Thymus (tissue), 11 donors: ENCODE measurements around the gene PAM16. TPM values are rescaled to one million over a fixed set of nuclear protein-coding genes. Genes with fewer than 3 reads are reported as not detected.
A peak's percentile ranks its signal among the peaks of the same experiment; 100 is the strongest.

Source experiments
- DNase-seq, 9 donors: peaks; one replicate each; pipeline ENCODE4 v3.0.0-alpha.2; 2013; ENCODE audit warnings: low spot score in 9 of 9, low read depth in 6 of 9, missing footprints in 1 of 9
- H3K27ac ChIP-seq, 2 donors: one replicate each; pipeline ENCODE4 v1.5.1; 2013; ENCODE audit warnings: control low read depth in 1 of 2, low read depth in 1 of 2, low read length in 1 of 2, mild to moderate bottlenecking in 1 of 2, moderate library complexity in 1 of 2
- H3K27me3 ChIP-seq, 2 donors: one replicate each; pipeline ENCODE4 v1.5.1; 2013; ENCODE audit warnings: low read length in 1 of 2; ENCODE audit not compliant: control insufficient read depth in 2 of 2, insufficient read depth in 1 of 2
- H3K36me3 ChIP-seq, 2 donors: one replicate each; pipeline ENCODE4 v1.5.1; 2013; ENCODE audit warnings: low read length in 1 of 2, mild to moderate bottlenecking in 1 of 2, moderate library complexity in 1 of 2; ENCODE audit not compliant: control insufficient read depth in 2 of 2, insufficient read depth in 2 of 2
- H3K4me1 ChIP-seq, 2 donors: one replicate each; pipeline ENCODE4 v1.5.1; 2013; ENCODE audit warnings: low read length in 2 of 2; ENCODE audit not compliant: control insufficient read depth in 2 of 2, insufficient read depth in 2 of 2
- H3K4me3 ChIP-seq, 2 donors: one replicate each; pipeline ENCODE4 v1.5.1; 2013; ENCODE audit warnings: low read length in 2 of 2, control low read depth in 1 of 2, mild to moderate bottlenecking in 1 of 2
- H3K9me3 ChIP-seq, 2 donors: one replicate each; pipeline ENCODE4 v1.5.1; 2013; ENCODE audit warnings: low read length in 1 of 2, mild to moderate bottlenecking in 1 of 2; ENCODE audit not compliant: control insufficient read depth in 2 of 2, insufficient read depth in 1 of 2
- WGBS: extraction: QIAGEN DNeasy Blood & Tissue Kit; methylation state at CpG from one replicate; pipeline ENCODE4 v1.1.7; 2013; 5-methylcytosine and 5-hydroxymethylcytosine counted together
- polyA plus RNA-seq: library from polyadenylated mRNA; stranded (reverse); fragments of 200-250 nt; gene quantifications from one replicate; pipeline ENCODE4 v1.2.3, GENCODE V29; 2013
- total RNA-seq: library from RNA; stranded (reverse); fragments of 120-200 nt; gene quantifications from one replicate; pipeline ENCODE4 v1.2.4, GENCODE V29; 2013
- donor health status: healthy.

The PAM16 gene
- total and polyA plus RNA-seq, 2 donors: 33.2 to 86.9 TPM

DNA sequence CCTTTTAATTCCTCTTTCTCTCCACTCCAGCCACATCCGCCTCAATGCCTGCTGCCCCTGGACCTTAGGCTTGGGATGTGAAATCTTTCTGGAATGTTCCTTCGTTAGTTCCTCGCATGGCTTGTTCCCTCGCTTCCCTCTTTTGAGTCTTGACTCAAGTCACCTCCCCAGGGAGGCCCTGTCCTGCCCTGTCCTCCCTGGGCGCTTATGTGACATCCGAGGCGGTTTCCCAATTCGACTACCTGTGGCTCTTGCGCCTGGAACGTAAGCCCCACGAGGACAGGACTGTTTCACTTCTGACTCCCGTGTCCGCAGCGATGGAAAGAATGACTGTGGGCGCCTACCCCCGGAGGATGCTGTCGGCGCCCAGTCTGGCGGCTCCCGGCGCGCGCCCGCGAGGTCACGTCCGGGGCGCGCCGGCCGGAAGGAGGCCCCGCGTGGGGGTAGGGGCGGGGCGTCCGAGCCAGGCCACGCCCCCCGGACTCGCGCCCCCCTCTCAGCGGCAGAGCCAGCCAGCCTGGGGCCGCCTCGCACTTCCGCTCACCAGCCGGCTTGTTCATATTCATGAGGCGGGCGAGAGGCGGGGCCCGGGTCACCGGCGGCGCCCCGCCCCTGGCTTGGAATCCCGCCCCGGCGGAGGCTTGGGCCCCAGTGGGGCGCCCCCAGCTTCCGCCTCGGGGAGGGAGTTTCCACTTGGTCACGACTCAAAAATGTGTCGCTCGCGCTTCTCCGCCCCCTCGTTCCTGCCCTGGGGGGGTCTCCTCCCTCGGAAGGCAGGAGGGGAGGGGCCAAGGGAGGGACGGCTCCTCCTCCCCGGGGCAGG is 43.7 kb downstream of the PAM16 start:
- Histone ChIP-seq H3K4me1 (peaks cover 12 to 33% of the 10 kb centered on the region in 2 donors), H3K4me3 (peak overlapping the region; percentile 48 to 92), H3K27ac (peak overlapping the region; percentile 91 to 95), H3K36me3 (peaks cover 3 to 9% of the 10 kb centered on the region in 2 donors), H3K27me3 (peaks cover 6 to 12% of the 10 kb centered on the region in 2 donors), H3K9me3 (no peaks in the 10 kb centered on the region)
- peak; percentile 83 to 98 (median 92) for DNase-seq
- WGBS: 7% methylated on average over 68 of the region's 68 CpGs

DNA sequence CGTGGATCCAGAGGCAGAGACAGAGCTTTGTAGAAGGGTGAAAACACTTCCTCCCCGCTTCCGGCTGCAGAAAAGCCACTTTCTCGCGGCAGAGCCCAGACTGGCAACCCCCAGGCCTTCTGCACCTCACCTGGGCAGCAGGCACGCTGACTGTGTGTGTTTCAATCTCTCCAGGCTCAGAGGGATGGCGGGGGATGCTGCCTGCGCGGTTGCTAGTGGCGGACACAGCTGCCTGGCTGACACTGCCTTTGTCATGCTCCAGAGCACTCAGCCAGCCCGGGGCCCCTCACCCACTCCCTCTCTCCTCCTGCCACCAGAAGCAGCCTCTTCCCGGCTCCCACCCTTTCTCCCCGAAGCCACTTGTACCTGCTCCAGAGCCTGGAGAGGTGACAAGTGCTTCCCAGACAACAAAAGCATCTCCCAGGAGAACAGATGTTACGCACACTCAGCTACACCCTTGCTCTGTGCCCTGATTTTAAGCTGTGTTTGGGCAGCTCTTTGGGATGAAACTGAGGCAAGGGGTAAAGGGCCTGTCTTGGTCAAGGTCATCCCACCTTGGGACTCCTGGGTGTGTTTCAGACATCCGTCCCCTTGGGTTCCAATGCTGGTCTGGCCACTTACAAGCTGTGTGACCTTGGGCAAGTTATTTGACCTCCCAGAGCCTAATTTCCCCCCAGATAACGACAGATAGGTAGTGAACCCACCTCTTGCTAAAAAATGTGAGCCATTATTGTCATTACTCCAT is 44.5 kb downstream of the PAM16 start:
- peaks cover 12 to 33% of the 10 kb centered on the region in 2 donors for H3K4me1 ChIP-seq
- peak overlapping the region; percentile 48 to 92 for H3K4me3 ChIP-seq
- H3K27me3 ChIP-seq: peaks cover 4% of the 10 kb centered on the region in 2 donors
- H3K36me3 ChIP-seq: peaks cover 6 to 13% of the 10 kb centered on the region in 2 donors
- peak overlapping the region; percentile 80 to 92 for H3K27ac ChIP-seq
- DNase-seq: peak in 2 of 9 donors; percentile 51 to 72
- H3K9me3 ChIP-seq: no peaks in the 10 kb centered on the region
- WGBS: 46% methylated on average over 16 of the region's 16 CpGs

GRCh38 chr16:4303973-4304372 is 47.1 kb downstream of the PAM16 start:
- H3K4me3 ChIP-seq: no peak overlapping the region
- no peaks in the 10 kb centered on the region for H3K27me3 ChIP-seq
- 96% methylated on average over 13 of the region's 13 CpGs for WGBS
- no peaks in the 10 kb centered on the region for H3K9me3 ChIP-seq
- peaks cover 7 to 17% of the 10 kb centered on the region in 2 donors for H3K36me3 ChIP-seq
- peaks cover 17 to 33% of the 10 kb centered on the region in 2 donors for H3K4me1 ChIP-seq
- DNase-seq: no peak
- no peak overlapping the region for H3K27ac ChIP-seq

- no peak for DNase-seq
- peaks cover 19 to 38% of the 10 kb centered on the region in 2 donors for H3K4me1 ChIP-seq
- H3K27me3 ChIP-seq: no peaks in the 10 kb centered on the region
- H3K4me3 ChIP-seq: no peak overlapping the region
- 97% methylated on average over 6 of the region's 6 CpGs for WGBS
- no peaks in the 10 kb centered on the region for H3K9me3 ChIP-seq
- no peak overlapping the region for H3K27ac ChIP-seq
- H3K36me3 ChIP-seq: peaks cover 7 to 17% of the 10 kb centered on the region in 2 donors
Measured at GRCh38 chr16:4301968-4302367, 49.2 kb downstream of the PAM16 start.

GRCh38 chr16:4301177-4301576 is 49.9 kb downstream of the PAM16 start:
- WGBS: over 99% methylated on average over 4 of the region's 4 CpGs
- Histone ChIP-seq H3K4me3 (no peak overlapping the region), H3K27me3 (no peaks in the 10 kb centered on the region), H3K9me3 (no peaks in the 10 kb centered on the region), H3K36me3 (peaks cover 7 to 17% of the 10 kb centered on the region in 2 donors), H3K4me1 (peaks cover 11 to 32% of the 10 kb centered on the region in 2 donors), H3K27ac (no peak overlapping the region)
- DNase-seq: no peak

- H3K27ac ChIP-seq: peak overlapping the region; percentile 51 to 64
- WGBS: 69% methylated on average over 15 of the region's 15 CpGs
- peaks cover 8 to 34% of the 10 kb centered on the region in 2 donors for H3K4me1 ChIP-seq
- no peak for DNase-seq
- H3K4me3 ChIP-seq: no peak overlapping the region
- H3K27me3 ChIP-seq: peaks cover 0 to 5% of the 10 kb centered on the region in 2 donors
- no peaks in the 10 kb centered on the region for H3K9me3 ChIP-seq
- peaks cover 7 to 14% of the 10 kb centered on the region in 2 donors for H3K36me3 ChIP-seq
Measured at GRCh38 chr16:4298761-4299522, 52.2 kb downstream of the PAM16 start.

- Histone ChIP-seq H3K36me3 (peaks cover 4 to 7% of the 10 kb centered on the region in 2 donors), H3K4me1 (peaks cover 9 to 41% of the 10 kb centered on the region in 2 donors), H3K27me3 (peaks cover 0 to 9% of the 10 kb centered on the region in 2 donors), H3K27ac (no peak overlapping the region), H3K4me3 (no peak overlapping the region), H3K9me3 (no peaks in the 10 kb centered on the region)
- 95% methylated on average over 6 of the region's 6 CpGs for WGBS
- no peak for DNase-seq
Measured at GRCh38 chr16:4297480-4297879, 53.6 kb downstream of the PAM16 start.

GRCh38 chr16:4295581-4295980 is 55.5 kb downstream of the PAM16 start:
- Histone ChIP-seq H3K4me3 (no peak overlapping the region), H3K27me3 (peaks cover 0 to 9% of the 10 kb centered on the region in 2 donors), H3K4me1 (peaks cover 9 to 41% of the 10 kb centered on the region in 2 donors), H3K9me3 (no peaks in the 10 kb centered on the region), H3K27ac (peak overlapping the region in 1 of 2 donors; percentile 40), H3K36me3 (no peaks in the 10 kb centered on the region)
- 92% methylated on average over 6 of the region's 6 CpGs for WGBS
- DNase-seq: no peak
